Neural cell (in vitro differentiated cells): ENCODE results near the gene ALX4.

Source experiments
- EP300 ChIP-seq: fragments of 450-650 bp; conservative IDR thresholded peaks from 2 replicates; pipeline ENCODE4 v1.6.1; 2014; ENCODE audit warnings: antibody characterized with exemption, mild to moderate bottlenecking, moderate library complexity; ENCODE audit not compliant: poor library complexity, severe bottlenecking
- EZH2 ChIP-seq: fragments of 200-600, 300-800 bp; shearing (Covaris generic), sonication (generic); IDR thresholded peaks from 2 replicates; pipeline ENCODE4 v1.6.1; 2014; ENCODE audit warnings: antibody characterized with exemption, low read length, borderline replicate concordance, mild to moderate bottlenecking; ENCODE audit not compliant: insufficient read depth, poor library complexity, severe bottlenecking
- MXI1 ChIP-seq: fragments of 450-650 bp; conservative IDR thresholded peaks from 2 replicates; pipeline ENCODE4 v1.6.1; 2014; ENCODE audit warnings: antibody characterized with exemption, mild to moderate bottlenecking; ENCODE audit not compliant: poor library complexity, severe bottlenecking
- POLR2AphosphoS5 ChIP-seq: IDR thresholded peaks from 2 replicates; pipeline ENCODE4 v1.6.1; 2012
- RAD21 ChIP-seq: fragments of 450-650 bp; conservative IDR thresholded peaks from 2 replicates; pipeline ENCODE4 v1.6.1; 2014; ENCODE audit warnings: antibody characterized with exemption, mild to moderate bottlenecking, moderate library complexity
- SMC3 ChIP-seq: fragments of 450-650 bp; conservative IDR thresholded peaks from 2 replicates; pipeline ENCODE4 v1.6.1; 2014; ENCODE audit warnings: antibody characterized with exemption, mild to moderate bottlenecking, moderate library complexity; ENCODE audit not compliant: poor library complexity
- TAF1 ChIP-seq: IDR thresholded peaks from 2 replicates; pipeline ENCODE4 v1.6.1; 2012; ENCODE audit warnings: low read depth
- TF ChIP-seq, protein P1 (sequence below): fragments of 450-650 bp; IDR thresholded peaks from 2 replicates; pipeline ENCODE4 v1.5.1; 2014; ENCODE audit warnings: antibody characterized with exemption, mild to moderate bottlenecking, moderate library complexity; ENCODE audit not compliant: poor library complexity, severe bottlenecking
- TF ChIP-seq, protein P2 (sequence below): IDR thresholded peaks from 2 replicates; pipeline ENCODE4 v1.6.1; 2012; ENCODE audit warnings: borderline replicate concordance

DNA sequence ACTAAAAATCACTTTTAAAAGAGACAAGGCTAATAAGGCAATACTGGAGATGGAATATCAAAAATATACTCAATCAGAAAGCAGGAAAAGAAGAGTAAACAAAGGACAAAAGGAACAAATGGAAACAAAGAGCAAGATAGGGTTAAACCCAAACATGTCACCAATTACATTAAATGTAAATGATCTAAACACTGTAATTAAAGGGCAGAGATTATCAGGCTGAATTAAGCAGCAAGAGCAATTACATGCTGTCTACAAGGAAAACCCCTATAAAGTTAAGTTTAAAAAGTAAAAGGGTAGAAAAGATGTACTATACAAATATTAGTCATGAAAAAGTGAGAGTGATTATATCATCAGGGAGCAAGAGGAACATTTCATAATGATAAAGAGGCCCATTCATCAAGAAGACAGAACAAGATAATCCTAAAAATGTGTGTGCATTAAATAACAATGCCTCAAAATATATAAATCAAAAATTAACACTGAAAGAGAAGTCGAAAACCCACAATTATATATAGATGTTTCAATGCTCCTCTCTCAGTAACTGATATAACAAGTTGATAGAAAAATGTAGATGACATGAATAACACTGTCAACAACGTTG lies 56.8 kb downstream of the ALX4 start:
- TF ChIP-seq EZH2 (no peak), EP300 (no peak), POLR2AphosphoS5 (no peak), TAF1 (no peak), RAD21 (no peak), MXI1 (no peak), SMC3 (no peak)
- TF ChIP-seq, protein P1, sequence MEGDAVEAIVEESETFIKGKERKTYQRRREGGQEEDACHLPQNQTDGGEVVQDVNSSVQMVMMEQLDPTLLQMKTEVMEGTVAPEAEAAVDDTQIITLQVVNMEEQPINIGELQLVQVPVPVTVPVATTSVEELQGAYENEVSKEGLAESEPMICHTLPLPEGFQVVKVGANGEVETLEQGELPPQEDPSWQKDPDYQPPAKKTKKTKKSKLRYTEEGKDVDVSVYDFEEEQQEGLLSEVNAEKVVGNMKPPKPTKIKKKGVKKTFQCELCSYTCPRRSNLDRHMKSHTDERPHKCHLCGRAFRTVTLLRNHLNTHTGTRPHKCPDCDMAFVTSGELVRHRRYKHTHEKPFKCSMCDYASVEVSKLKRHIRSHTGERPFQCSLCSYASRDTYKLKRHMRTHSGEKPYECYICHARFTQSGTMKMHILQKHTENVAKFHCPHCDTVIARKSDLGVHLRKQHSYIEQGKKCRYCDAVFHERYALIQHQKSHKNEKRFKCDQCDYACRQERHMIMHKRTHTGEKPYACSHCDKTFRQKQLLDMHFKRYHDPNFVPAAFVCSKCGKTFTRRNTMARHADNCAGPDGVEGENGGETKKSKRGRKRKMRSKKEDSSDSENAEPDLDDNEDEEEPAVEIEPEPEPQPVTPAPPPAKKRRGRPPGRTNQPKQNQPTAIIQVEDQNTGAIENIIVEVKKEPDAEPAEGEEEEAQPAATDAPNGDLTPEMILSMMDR: no peak
- TF ChIP-seq, protein P2, sequence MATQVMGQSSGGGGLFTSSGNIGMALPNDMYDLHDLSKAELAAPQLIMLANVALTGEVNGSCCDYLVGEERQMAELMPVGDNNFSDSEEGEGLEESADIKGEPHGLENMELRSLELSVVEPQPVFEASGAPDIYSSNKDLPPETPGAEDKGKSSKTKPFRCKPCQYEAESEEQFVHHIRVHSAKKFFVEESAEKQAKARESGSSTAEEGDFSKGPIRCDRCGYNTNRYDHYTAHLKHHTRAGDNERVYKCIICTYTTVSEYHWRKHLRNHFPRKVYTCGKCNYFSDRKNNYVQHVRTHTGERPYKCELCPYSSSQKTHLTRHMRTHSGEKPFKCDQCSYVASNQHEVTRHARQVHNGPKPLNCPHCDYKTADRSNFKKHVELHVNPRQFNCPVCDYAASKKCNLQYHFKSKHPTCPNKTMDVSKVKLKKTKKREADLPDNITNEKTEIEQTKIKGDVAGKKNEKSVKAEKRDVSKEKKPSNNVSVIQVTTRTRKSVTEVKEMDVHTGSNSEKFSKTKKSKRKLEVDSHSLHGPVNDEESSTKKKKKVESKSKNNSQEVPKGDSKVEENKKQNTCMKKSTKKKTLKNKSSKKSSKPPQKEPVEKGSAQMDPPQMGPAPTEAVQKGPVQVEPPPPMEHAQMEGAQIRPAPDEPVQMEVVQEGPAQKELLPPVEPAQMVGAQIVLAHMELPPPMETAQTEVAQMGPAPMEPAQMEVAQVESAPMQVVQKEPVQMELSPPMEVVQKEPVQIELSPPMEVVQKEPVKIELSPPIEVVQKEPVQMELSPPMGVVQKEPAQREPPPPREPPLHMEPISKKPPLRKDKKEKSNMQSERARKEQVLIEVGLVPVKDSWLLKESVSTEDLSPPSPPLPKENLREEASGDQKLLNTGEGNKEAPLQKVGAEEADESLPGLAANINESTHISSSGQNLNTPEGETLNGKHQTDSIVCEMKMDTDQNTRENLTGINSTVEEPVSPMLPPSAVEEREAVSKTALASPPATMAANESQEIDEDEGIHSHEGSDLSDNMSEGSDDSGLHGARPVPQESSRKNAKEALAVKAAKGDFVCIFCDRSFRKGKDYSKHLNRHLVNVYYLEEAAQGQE: no peak
